LNCAP (cell line): ENCODE results near the gene PCCA.

Experiments
- CTCF ChIP-seq: fragments of 450-650 bp; IDR thresholded peaks from 2 replicates; pipeline ENCODE4 v1.5.1; 2017; ENCODE audit warnings: mild to moderate bottlenecking

Gene PCCA

GRCh38 chr13:100125946-100126345 lies 37.1 kb downstream of the PCCA start:
- TF ChIP-seq CTCF: no peak

DNA sequence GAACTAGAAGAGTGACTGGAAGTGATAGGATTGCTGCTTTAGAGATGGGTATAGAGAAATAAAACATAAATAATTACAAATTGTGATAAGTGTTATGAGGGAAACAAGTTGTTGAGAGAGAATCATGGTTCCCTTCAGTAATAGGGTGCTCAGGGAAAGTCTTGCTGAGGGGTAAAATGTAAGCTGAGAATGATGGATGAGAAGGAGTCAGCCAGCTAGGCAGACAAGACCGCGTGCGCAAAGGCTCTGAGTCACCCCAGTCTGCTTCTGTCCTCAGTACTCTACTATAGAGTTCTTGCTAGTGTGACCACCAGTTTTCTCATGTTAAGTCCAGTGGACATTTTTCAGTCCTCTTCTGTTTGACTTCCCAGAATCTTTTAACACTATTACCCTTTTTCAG lies 39.5 kb downstream of the PCCA start:
- TF ChIP-seq CTCF: no peak

- no peak for TF ChIP-seq CTCF
These were observed 39.9 kb downstream of the PCCA start for GRCh38 chr13:100128838-100129237.

DNA sequence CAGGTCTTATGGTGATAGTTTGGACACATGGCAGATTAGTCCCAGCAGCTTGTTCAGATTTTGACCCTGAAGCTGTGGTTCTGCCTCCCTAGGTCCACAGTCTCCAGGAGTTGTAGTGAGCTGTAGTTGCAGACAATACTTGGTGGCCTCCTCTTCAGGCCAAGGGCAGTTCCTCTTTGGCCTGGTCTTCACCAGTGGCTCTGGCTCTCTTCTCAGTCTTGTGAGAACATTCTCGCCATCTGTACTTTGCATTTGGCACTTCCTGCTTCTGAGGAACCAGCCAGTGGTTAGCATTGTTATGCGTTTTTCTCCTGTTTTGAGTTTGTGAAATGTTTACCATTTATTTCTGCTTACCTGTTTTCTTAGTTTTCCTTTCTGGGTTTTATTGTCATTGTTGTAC lies 40.7 kb downstream of the PCCA start:
- no peak for TF ChIP-seq CTCF

DNA sequence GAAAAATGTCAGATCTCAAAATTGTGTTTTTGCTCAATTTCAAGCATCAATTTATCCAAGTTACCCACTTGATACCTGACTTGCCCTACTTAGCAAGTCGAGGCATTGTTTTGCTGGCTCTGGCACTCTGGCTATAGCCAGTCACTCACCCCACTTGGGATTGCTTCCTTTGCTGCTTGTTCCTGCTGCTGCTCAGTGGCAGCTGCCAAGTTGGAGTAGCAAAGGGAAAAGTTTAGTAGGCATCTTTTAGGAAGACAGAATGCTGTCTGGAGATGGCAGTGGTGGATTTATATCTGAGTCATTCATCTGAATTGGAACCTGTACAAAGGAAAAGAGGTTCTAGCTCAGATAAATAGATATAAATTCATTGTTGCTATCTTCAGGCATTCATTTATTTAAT lies 41.2 kb downstream of the PCCA start:
- TF ChIP-seq CTCF: no peak

- no peak for TF ChIP-seq CTCF
These were observed 42.1 kb downstream of the PCCA start for GRCh38 chr13:100130930-100131511.

DNA sequence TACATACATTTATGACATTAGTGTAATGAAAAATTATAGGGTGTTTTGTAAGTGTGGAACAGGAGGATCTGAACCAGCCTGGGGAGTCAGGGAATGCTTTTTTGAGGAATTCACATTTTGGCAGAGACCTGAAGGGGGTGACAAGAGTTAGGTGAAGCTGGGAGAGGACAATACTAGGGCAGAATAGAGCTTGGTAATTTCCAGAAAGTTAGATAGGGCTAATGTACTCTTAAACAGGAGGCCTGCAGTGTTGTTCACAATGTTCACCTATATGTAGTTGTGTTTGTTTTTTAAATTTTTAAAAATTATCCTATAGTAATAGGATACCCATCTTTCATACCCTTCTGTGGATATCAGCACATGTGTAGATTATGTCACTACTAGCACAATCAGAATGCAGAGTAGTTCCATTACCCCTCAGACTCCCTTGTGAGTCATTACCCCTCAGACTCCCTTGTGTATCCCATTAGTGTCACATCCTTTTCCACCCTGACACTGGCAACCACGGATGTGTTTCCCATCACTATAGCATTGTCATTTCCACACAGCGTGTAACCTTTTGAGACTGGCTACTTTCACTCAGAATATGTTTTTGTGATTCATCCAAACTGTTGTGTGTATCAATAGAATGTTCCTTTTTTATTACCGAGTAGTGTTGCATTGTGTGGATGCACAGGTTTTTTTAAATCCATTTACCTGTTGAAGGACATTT lies 43.1 kb downstream of the PCCA start:
- TF ChIP-seq CTCF: no peak
